T-helper 9 cell (primary cell): ENCODE data around the gene MACROH2A2.
"Not testable (repeated sequence)": the region's sequence is repeated elsewhere in the genome, so short reads cannot be mapped to it uniquely, and the experiment has no call there.

ENCODE experiments used
- DNase-seq: peaks from one replicate; pipeline ENCODE4 v3.0.0-alpha.2; 2020

The MACROH2A2 gene

DNA sequence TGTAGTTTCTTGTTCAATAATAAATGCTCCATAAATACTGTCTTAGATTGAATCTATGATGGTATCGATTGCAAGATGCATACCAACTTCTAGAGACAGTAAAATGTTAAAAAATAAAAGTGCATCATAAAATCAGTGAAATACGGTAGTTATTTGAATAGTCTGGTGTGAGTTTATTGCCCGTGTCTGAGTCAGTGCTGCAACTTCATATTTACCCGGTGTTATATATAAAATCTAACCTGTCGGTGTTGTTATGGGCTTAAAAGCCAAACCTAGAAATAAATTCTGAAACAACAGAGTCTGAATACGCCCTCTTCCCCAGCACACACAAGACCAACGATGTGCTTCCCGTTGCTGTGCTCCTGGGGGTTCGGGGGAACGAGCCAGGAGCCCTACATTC is 16.3 kb downstream of the MACROH2A2 start:
- DNase-seq = no peak

DNA sequence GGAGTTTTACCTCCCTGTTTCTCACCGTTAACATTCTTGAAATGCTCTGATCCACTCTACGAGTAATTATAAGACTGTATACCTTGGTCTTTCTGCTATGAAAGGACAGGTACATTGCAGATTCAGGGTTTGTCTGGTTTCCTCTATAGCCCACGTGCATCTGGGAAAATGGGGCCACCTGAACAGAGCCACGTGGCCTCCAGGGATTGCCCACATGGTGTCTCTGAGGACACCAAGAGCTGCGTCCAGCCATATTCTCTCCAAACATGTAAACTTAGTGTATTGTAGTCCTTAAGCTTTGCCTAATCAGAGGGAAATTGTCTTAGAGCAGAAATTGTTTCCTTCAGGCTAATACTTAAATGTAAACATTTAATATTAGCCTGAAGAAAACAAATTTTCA is 16.7 kb downstream of the MACROH2A2 start:
- no peak for DNase-seq

DNA sequence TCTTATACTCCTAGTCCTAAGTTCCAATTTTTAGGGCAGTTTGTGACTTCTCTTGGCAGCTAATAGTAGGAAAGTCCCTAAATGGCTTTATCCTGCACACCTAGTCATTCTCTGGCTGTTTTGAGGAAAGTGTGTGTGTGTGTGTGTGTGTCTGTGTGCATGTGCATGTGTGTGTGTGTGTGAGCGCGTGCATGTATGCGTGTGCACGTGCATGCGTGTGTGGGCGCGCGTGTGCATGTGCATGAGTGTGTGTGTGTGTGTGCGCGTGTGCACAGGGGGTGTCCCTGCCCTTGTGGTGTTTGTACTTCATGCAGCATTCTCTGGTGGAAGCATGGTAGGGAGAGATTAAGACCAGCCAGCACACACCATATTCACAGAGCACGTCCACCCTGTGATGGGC is 18.2 kb downstream of the MACROH2A2 start:
- no peak for DNase-seq

DNA sequence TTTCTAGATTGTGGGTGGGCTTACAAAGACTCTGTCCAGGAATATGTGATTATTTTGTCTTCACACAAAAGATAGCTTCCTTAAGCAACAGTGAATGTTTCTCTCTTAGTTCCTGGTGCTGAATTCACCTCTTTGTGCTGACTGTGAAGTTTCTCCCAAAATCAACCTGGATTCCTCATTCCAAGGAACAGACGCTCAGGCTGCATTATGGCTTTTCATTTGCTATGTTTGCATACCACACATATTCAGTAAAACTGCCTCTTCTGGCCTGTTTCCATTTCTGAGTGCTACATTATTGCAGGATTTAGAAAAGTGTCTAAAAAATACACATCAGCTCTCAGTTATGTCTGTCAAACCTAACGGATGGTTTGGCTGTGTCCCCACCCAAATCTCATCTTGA is 21.5 kb downstream of the MACROH2A2 start:
- DNase-seq = no peak

DNA sequence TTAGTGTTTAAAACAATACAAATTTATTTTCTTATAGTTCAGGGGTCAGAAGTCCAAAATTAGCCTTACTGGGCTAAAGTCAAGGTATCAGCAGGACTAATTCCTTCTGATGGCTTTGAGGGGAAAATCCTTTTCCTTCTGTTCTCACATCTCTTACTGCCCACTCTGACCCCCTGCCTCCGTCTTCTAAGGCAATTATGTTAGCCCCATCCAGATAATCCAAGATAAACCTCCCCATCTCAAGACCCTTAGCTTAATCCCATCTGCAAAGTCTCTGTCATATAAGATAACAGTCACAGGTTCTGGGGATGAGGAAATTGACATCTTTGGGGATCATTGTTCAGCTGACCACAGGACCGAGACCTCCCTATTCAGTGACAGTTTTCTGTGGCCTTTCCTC is 22.3 kb downstream of the MACROH2A2 start:
- no peak for DNase-seq

DNA sequence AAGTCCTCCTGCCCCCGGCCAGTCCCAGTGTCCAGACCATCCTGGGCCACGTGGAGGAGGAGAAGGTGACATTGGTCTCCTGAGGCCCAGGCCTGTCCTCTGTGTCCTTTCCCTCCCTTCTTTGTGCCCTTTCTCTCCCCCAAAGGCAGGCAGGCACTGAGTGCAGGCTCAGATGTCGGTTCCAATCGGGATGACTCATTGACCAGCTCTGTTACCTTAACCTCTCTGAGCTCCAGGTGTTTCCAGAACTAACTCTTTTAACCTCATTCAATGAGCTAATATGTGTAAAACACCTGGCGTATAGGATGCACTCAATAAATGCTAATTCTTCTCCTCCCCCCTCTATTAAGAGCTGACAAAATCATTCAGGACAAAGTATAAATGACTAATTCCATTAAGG is 25.7 kb downstream of the MACROH2A2 start:
- DNase-seq = no peak

DNA sequence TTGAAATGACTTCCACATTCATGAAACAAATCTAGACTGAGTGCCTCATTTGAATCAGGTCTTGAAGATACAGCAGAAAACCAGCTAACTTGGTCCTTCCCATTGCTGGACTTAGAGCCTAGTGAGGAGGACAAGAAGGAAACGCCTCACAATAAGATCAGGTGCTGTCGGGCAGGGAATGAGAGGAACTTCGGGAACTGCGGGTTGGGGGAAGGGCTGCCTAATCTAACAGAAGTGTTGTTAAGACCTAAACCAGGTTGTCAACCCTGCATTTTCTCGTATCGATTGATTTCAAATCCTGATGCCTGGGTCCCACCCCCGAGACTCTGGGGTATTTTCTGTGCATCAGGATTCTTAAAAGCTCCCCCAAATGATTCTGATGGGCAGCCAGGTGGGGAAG is 26.3 kb downstream of the MACROH2A2 start:
- DNase-seq = no peak

DNA sequence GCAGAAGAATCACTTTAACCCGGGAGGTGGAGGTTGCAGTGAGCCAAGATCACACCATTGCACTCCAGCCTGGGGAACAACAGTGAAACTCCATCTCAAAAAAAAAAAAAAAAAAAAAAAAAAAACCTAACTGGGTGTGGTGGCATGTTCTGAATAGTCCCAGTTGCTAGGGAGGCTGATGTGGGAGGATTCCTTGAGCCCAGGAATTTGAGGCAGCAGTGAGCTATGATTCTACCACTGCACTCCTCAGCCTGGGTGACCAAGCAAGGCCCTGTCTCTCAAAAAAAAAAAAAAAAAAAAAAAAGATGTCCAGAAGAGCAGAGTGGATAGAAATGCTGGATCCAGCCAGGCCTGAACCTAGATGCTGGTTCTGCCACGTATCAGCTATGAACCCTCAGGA is 28.1 kb downstream of the MACROH2A2 start:
- DNase-seq = not testable (repeated sequence)

DNA sequence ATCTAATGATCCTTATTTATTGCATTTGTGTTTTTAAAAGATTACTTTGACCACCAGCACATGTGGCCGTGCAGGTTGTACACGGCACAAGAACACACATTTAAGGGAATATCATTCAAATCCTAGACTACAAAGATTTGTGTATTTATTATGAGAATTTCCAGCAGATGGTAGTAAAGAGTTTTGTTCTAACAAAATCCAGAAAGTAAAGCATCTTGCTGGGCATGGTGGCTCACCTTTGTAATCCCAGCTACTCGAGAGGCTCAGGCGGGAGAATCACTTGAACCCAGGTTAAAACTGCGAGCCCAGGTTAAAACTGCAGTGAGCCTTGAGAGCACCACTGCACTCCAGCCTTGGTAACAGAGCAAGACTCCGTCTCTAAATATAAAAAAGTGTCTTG is 31.5 kb downstream of the MACROH2A2 start:
- no peak for DNase-seq

DNA sequence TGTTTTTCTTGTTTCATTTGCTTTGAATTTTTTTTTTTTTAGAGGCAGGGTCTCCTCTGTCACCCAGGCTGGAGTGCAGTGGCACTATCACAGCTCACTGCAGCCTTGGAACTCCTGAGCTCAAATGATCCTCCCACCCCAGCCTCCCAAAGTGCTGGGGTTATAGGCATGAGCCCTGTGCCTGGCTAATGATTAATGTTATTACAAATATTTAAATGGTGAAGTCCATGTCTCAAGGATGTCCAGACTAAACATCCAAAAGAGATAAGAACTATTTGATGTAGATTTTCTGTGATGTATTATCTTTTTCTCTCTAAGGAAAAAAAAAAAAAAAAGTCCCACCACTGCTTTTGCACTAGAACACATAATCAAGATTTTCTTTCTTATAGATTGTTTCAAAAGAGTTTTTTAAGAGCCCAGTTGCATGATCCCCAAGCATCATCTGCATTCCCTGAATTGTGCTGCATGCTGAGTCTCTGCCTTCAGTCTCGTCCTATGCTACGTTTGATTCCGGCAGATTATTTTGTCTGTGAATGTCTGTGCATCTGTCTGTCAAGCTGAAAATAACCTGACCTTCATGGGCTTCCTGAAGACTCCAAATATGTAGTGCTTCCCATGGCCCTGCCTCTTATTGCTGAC is 33.4 kb downstream of the MACROH2A2 start:
- DNase-seq = no peak

DNA sequence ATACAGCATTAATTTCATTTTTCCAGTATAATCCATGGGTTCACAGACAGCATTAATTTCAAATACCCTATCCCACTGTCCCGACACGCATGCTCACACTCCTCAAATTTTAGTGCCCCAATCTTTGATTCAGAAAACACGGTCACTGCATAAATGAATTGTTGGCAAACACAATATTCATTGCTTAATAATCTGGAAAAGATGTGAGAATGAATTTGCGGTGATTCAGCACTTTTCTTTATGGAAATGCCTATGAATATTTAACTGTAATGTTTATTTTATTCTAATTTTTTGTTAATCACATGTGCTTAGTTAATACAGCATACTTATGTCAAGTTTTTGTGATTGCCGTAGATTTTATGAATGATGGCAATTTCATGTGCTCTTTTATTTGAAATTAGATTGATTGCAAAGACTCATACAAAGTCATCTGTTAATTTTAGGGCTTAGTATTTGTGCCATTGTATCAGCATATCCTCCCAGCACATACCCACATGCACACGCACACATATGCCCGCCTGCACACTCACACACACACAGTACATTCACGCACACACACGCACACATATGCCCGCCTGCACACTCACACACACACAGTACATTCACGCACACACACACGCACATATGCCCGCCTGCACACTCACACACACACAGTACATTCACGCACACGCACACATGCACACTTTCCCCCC is 35.1 kb downstream of the MACROH2A2 start:
- no peak for DNase-seq

DNA sequence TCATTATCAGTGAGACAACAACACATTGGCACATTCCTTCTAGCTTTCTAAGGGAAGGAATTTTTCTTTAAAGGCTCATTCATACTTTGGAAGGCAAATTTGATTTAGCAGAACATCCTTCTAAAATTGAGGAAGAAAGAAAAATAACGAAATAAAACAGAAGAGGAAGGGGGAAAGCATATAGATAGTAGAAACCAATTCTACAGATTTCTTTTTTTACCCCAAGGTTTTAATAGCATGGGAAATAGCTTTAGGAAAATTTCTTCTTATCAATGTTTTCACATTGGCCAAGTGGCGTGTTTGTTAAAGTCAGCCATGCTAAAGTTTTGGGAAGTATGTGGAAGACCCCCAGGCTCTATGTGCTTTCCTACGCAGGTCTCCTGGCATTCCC is 35.7 kb downstream of the MACROH2A2 start:
- DNase-seq = no peak

DNA sequence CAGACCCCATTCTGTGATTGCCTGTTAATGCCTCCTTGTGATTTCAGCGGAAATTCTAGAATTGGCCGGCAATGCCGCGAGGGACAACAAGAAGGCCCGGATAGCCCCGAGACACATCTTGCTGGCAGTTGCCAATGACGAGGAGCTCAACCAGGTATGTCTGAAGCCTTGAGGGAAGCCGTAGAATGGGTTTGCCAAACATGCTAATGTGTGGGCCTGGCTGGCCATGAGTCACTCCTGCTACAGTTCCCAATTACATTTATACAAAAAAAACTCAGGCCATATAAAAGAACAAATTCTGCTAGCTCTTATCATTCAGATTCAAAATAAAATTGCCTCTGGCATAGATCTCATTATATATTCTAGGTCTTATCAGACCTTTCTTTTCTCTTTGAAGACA is 37.4 kb downstream of the MACROH2A2 start:
- no peak for DNase-seq

DNA sequence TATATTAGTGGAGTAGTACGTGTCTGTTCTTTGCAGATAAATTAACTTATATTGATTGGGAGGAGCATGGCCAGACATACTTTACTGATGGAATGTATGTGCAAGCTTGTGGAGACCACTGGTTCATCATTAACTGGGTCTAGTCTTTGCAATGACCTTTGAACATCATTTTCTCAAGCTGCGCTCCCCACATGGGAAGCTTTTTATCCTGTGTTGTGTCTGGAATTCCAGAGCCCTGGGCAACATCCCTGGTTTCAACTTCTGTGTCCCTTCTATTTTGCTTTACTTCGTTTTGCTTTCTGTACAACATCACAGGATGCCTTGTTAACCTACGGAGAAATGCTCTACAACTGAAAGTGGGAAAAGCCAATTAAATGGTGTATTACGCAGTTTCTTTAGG is 38.3 kb downstream of the MACROH2A2 start:
- DNase-seq = no peak

DNA sequence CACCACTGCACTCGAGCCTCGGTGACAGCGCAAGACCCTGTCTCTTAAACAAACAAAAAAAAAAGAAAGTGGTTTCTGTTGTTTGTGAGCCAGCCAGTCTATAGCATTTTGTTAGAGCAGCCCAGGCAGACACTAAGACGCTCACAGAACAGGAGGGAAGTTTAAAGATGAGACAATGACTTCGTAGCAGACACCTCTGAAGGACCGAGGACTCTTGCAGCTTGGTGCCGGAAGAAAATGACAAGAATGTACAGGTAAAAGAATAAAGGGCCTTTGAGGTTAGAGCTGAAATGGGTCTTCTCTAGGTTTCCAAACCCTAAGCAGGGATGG is 39.7 kb downstream of the MACROH2A2 start:
- no peak for DNase-seq

DNA sequence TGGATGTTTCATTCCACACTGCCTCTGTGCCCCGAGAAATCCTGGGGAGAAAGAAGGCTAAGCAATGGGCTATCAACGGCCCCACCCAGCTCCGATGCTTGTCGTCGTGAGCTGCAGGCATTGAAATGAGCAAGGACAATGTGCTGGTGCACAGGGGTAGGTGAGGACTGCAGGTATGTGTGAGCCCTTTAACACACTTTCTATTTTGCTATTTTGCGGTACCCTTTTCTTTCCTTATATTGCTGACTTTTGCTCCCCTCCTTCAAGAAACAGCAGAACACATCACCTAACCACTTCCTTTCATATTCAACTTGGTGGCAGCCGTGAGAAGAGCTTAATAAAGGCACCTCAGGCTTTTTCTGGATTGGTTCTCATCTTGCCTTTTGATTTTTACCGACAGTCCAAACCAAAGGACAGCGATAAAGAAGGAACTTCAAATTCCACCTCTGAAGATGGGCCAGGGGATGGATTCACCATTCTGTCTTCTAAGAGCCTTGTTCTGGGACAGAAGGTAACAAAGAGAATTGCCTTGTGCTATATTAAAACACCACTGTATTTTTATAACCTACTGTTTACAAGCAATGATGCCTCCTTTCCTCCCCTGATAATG is 40.8 kb downstream of the MACROH2A2 start:
- no peak for DNase-seq

DNA sequence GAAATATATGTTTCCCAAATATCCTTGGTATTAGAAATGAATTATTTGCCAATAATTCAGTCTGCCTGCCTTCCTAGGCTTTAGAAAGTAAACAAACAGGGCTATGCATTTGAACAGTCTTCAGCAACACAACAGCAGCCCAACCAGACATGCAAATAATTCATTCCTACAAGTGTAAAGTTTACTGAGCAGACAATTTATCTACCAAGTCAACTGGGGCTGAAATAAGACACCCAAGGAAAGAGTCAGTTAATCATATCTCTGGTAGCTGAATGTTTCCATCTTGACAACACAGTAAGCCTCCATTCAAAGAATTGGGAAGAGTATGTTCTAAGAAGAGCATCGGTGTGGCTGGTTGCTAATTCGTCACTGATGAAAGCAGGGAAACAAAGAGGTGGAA is 41.6 kb downstream of the MACROH2A2 start:
- no peak for DNase-seq

DNA sequence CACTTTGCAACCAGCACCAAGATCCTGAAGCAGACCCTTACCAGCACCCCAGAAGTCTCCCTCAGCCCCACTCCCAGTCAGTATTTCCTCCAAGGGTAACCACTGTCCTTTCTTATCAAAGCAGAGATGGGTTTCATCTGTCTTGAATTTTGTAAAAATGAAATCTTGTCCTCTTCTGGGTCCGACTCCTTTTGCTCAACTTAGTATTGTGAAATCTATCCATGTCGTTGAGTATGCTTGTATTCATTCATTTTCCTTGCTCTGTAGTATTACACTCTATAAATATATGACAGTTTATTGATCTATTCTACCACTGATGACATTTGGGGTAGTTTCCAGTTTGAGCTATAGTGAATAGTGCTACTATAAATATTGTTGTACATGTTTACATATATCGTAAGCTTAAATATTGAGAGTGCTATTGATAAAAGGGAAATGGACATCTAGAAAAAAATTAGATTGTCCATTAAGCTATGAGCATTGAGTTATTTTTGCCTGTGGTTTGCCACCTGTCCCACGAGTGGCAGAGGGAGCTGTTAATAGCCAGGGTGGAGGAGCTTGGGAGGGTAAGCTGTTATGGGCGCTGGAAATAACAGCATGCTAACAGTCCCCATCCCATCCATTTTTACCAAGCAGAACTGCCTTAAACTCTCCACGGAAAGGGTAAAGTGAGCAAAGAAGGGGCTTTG is 43.5 kb downstream of the MACROH2A2 start:
- DNase-seq = no peak

DNA sequence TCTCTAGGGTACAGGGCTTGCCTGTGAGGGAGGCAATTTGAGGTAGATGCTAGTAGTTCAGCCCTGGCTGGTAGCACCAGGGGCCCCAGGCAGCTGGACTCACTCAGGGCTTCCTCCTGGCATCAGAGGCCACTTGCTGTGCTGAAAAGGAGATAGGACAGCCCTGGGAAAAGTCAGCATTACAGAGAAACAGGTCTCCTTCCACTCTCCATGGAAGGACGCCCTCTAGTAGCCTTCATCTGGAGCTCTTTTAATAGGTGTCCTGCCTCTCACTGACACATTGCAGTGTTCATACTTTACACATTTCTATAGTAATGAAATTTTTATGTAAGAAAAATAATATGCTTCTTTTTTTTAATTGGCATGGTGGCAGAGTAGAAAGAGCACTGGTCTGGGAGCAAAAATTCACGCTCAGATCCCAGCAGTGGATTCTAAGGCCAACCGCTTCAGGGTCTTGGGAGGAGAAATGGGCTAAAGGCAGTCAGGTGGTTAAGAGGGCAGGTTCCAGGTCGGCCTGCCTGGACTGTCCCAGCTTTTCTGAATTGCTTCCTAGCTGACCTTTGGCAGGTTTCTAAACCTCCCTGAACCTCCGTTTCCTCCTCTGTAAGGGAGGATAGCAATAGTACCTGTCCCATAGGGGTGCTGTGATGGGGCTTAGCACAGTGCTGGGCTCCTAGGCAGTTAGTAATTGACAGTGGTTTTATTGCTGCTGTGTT is 44.2 kb downstream of the MACROH2A2 start:
- DNase-seq = no peak

DNA sequence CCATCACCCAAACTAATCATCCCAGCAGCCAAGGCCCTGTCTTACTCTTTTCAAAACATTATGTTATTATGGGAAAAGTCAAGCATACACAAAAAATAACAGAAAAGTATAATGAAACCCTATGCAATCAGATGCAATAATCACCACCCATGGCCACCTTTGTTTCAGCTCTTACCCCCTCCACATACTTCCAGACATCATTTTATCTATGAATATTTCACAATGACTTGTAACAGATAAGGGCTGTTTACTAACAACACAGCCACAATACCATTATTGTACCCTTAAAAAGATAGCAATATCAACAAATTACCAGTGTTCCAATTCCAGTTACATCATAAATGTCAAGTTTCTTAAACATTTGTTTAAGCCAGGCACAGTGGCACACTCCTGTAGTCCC is 44.8 kb downstream of the MACROH2A2 start:
- DNase-seq = no peak

DNA sequence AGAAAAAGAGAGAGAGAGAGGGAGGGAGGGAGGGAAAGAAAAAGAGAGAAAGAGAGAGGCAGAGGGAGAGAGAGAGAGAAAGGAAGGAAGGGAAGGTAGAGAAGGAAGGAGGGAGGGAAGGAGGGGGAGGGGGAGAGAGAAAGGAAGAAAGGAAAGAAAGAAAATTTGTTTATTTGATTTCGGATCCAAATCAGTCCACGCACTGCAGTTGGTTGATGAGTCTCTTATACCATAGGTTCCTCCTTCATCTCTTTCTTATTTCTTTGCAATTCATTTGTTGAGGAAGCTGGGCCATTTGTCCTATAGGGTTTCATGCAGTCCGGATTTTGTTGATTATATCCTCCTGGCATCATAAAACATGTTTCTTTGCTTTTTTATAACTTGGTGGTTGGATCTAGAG is 45.6 kb downstream of the MACROH2A2 start:
- DNase-seq = no peak

DNA sequence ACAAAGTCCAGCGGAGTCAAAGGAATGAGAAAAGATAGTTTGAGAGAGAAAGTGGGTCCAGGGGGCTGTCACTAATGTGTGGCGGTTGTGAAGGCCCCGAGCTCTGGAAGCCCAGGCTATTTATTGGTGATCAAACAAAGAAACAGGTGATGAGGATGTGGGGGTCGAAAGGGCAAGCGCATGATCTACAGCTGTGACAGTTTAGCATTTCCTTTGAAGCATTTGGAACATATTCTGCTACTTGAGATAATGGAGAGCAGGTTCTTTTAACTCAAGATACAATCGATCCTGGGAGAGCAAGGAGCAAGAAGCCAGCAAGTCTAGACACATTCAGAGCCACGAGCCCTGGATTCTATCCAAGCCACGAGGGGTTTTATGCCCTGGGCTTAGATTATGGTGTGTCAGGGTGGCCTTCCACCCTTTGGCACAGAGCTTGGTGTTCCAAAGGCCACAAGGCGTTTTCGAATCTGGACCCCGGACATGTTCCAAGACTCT is 48.5 kb downstream of the MACROH2A2 start:
- DNase-seq = not testable (repeated sequence)

DNA sequence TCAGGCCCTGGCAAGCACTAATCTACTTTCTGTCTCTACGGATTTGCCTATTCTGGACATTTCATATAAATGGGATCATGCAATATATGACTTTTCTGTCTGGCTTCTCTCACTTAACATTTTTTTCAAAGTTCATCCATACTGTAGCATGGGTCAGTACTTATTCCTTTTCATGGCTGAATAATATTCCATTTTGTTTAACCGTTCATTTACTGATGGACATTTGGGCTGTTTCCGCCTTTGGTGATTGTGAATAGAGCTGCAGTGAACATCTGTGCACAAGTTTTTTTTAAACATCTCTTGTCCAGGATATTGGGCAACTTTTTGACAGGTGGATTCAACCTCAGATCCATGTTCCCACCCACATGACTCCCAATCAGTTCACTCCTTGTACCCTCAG is 49.0 kb downstream of the MACROH2A2 start:
- DNase-seq = no peak
